ENCODE measurements around the gene EEF1AKMT1.

The EEF1AKMT1 gene

GRCh38 chr13:20679879-20680278 lies 93.9 kb downstream of the EEF1AKMT1 start:
- TF ChIP-seq TAF1 (IDR thresholded peaks at IDR 0.05; ENCODE audit: low read depth, low read length) = no peak
- no peak for TF ChIP-seq POU2F2 (IDR thresholded peaks at IDR 0.05; ENCODE audit: low read depth, low read length)
- no peak for TF ChIP-seq SPI1 (IDR thresholded peaks at IDR 0.05; ENCODE audit: low read depth, low read length)
- no peak for DNase-seq (ENCODE audit: insufficient read length, low spot score)
- FAIRE-seq = no peak

Measured in GM12891 (cell line).